Spleen (tissue), 11 donors: ENCODE measurements around the gene SLC35B1. TPM values are rescaled to one million over a fixed set of nuclear protein-coding genes. Genes with fewer than 3 reads are reported as not detected.

ENCODE experiments used
- DNase-seq: peaks from one replicate; pipeline ENCODE4 v3.0.0-alpha.2; 2020
- H3K27ac ChIP-seq, 8 donors: fragments of 200-600 bp; sonication (generic) in 7 of 8; 1 replicate in 4 of 8; 2 replicates in 4 of 8; pipeline versions ENCODE4 v1.5.0 to v1.8.0; 2016 to 2021; ENCODE audit warnings: inconsistent platforms in 4 of 8, mild to moderate bottlenecking in 4 of 8, moderate library complexity in 1 of 8
- H3K27me3 ChIP-seq, 7 donors: fragments of 200-600 bp; sonication (generic) in 6 of 7; replicated peaks in 1 of 7; 1 replicate in 4 of 7; 2 replicates in 3 of 7; pipeline versions ENCODE4 v1.5.0 to v1.8.0; 2016 to 2021; ENCODE audit warnings: inconsistent platforms in 3 of 7, mild to moderate bottlenecking in 1 of 7
- H3K36me3 ChIP-seq, 6 donors: fragments of 200-600 bp; sonication (generic) in 5 of 6; 1 replicate in 4 of 6; 2 replicates in 2 of 6; pipeline versions ENCODE4 v1.5.0 to v1.8.0; 2016 to 2021; ENCODE audit warnings: inconsistent platforms in 2 of 6
- H3K4me1 ChIP-seq, 6 donors: fragments of 200-600 bp; sonication (generic) in 5 of 6; 1 replicate in 3 of 6; 2 replicates in 3 of 6; pipeline versions ENCODE4 v1.5.0 to v1.8.0; 2016 to 2021; ENCODE audit warnings: inconsistent platforms in 3 of 6
- H3K4me3 ChIP-seq, 8 donors: fragments of 200-600 bp; sonication (generic) in 7 of 8; 1 replicate in 4 of 8; 2 replicates in 4 of 8; pipeline versions ENCODE4 v1.5.0 to v1.8.0; 2016 to 2021; ENCODE audit warnings: inconsistent platforms in 4 of 8, mild to moderate bottlenecking in 4 of 8, moderate library complexity in 2 of 8
- H3K9me3 ChIP-seq, 8 donors: fragments of 200-600 bp; sonication (generic) in 7 of 8; 1 replicate in 4 of 8; 2 replicates in 4 of 8; pipeline versions ENCODE4 v1.5.0 to v1.8.0; 2016 to 2021; ENCODE audit warnings: inconsistent platforms in 4 of 8
- POLR2A ChIP-seq, 3 donors: fragments of 450-650 bp; IDR thresholded peaks; one replicate each; pipeline ENCODE4 v1.5.1; 2017; ENCODE audit warnings: antibody characterized with exemption in 3 of 3, mild to moderate bottlenecking in 1 of 3
- POLR2AphosphoS5 ChIP-seq, 3 donors: sonication (generic); formaldehyde crosslinking; IDR thresholded peaks; one replicate each; pipeline ENCODE4 v1.5.1; 2017; ENCODE audit warnings: antibody characterized with exemption in 3 of 3
- WGBS, 5 donors: extraction: QIAGEN DNeasy Blood & Tissue Kit in 3 of 5; methylation state at CpG; one replicate each; pipeline versions ENCODE4 v1.1.5 to v1.1.7; 2013 to 2018; 5-methylcytosine and 5-hydroxymethylcytosine counted together
- intact Hi-C: fragments of 100-400 bp; cut with DNase I; formaldehyde crosslinking; loops from one replicate; pipeline ENCODE4 v1.15.0; 2023; ENCODE audit warnings: low total_unique reads
- polyA plus RNA-seq, 3 donors: library from polyadenylated mRNA; stranded (reverse); fragments of 200-250 nt; gene quantifications; one replicate each; pipeline ENCODE4 v1.2.1, GENCODE V29; 2013
- total RNA-seq, 7 donors: library from RNA; depleted of rRNA in 3 of 7; stranded (reverse); fragments of >200 nt in 3 of 7; fragmentation: NEBNext Ultra II Directional in 4 of 7; extraction: Animal tissue kit (Norgen Biotek cat#: 25700) in 4 of 7; gene quantifications; one replicate each; pipeline versions ENCODE4 v1.1.0 to v1.2.1, GENCODE V29; 2016 to 2021
- TF ChIP-seq, protein P1 (sequence below), 11 experiments: fragments of 200-600 bp in 7 of 11; fragments of 450-650 bp in 4 of 11; sonication (generic) in 4 of 11; IDR thresholded peaks in 8 of 11; conservative IDR thresholded peaks in 3 of 11; 1 replicate in 7 of 11; 2 replicates in 4 of 11; pipeline versions ENCODE4 v1.4.0 to v1.8.0; 2016 to 2021; ENCODE audit warnings: antibody characterized with exemption in 11 of 11, inconsistent platforms in 4 of 11, mild to moderate bottlenecking in 1 of 11
- donor health status: healthy with polysubstance abuse.
- donor health status: DM: no; HTN: no; CAD: no; lungs with moderate emphysema.
- donor health status: DM: no; HTN: no; CAD: no.
- donor health status: Bipolar disorder and iron deficiency.
- donor health status: healthy.
- donor health status: DM: no; HTN: no; CAD: no.
- donor health status: DM: yes; HTN: yes; CAD: no.

SLC35B1 gene
- total and polyA plus RNA-seq, 10 donors, result 23.7 to 69.9 (median 45.3) TPM

GRCh38 chr17:49700960-49701359, 6.8 kb downstream of the SLC35B1 start:
- Histone ChIP-seq H3K9me3 (no peaks in the 10 kb centered on the region), H3K27me3 (no peaks in the 10 kb centered on the region), H3K4me1 (peaks cover 0 to 40% (median 12%) of the 10 kb centered on the region in 6 donors), H3K36me3 (peaks cover 9 to 71% (median 62%) of the 10 kb centered on the region in 6 donors), H3K27ac (no peak overlapping the region), H3K4me3 (no peak overlapping the region)
- no peak for DNase-seq
- intact Hi-C loops, result loop anchor here (10.0 kb wide), 1 partner anchor 154 kb away; no protein-coding TSS in a partner anchor
- TF ChIP-seq, protein P1, sequence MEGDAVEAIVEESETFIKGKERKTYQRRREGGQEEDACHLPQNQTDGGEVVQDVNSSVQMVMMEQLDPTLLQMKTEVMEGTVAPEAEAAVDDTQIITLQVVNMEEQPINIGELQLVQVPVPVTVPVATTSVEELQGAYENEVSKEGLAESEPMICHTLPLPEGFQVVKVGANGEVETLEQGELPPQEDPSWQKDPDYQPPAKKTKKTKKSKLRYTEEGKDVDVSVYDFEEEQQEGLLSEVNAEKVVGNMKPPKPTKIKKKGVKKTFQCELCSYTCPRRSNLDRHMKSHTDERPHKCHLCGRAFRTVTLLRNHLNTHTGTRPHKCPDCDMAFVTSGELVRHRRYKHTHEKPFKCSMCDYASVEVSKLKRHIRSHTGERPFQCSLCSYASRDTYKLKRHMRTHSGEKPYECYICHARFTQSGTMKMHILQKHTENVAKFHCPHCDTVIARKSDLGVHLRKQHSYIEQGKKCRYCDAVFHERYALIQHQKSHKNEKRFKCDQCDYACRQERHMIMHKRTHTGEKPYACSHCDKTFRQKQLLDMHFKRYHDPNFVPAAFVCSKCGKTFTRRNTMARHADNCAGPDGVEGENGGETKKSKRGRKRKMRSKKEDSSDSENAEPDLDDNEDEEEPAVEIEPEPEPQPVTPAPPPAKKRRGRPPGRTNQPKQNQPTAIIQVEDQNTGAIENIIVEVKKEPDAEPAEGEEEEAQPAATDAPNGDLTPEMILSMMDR (IDR thresholded peaks at IDR 0.05 in 8 of 11, conservative IDR thresholded peaks at IDR 0.05 in 3 of 11), result no peak
- TF ChIP-seq POLR2AphosphoS5 (IDR thresholded peaks at IDR 0.05) (no peak), POLR2A (IDR thresholded peaks at IDR 0.05) (no peak)
- whole genome bisulfite sequencing, 5 donors, result 85 to 91% (median 88%) methylated on average over 6 of the region's 6 CpGs

- peaks cover 9 to 62% (median 54%) of the 10 kb centered on the region in 6 donors for H3K36me3 ChIP-seq
- no peak overlapping the region for H3K27ac ChIP-seq
- TF ChIP-seq, protein P1 (IDR thresholded peaks at IDR 0.05 in 8 of 11, conservative IDR thresholded peaks at IDR 0.05 in 3 of 11), result no peak
- TF ChIP-seq POLR2AphosphoS5 (IDR thresholded peaks at IDR 0.05), result peak in 1 of 3 donors; percentile 39
- H3K4me3 ChIP-seq, result no peak overlapping the region
- no peaks in the 10 kb centered on the region for H3K9me3 ChIP-seq
- H3K27me3 ChIP-seq, result no peaks in the 10 kb centered on the region
- H3K4me1 ChIP-seq, result peaks cover 0 to 40% (median 14%) of the 10 kb centered on the region in 6 donors
- WGBS, 5 donors, result 45 to 66% (median 56%) methylated on average over 7 to 8 of the region's 8 CpGs
- intact Hi-C loops, result loop anchor here (5.0 to 10.0 kb wide), 2 partner anchors 128 to 155 kb away; no protein-coding TSS in a partner anchor
- DNase-seq, result peak; percentile 57
Observed at GRCh38 chr17:49699966-49700575, 7.7 kb downstream of the SLC35B1 start.

DNA sequence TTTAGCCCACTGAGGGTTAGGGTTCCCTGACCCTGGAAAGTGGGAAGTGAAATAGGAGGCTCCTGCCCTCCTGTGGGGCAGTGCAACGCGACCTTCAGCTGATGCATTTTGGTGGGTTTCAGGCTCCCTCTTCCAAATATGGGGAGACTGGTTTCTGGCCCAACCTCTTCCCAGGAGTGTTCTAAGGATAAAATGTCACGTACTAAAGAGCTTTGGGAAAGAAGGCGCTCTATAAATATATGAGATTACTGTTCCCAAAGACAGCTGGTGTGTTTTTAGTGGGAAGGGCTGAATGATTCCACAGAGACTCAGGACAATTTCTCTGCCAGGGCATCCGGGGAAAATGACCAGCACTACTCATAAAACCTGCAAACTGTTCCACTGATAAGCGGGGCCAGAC, 9.8 kb downstream of the SLC35B1 start:
- Histone ChIP-seq H3K4me1 (peaks cover 0 to 28% (median 15%) of the 10 kb centered on the region in 6 donors), H3K27me3 (no peaks in the 10 kb centered on the region), H3K36me3 (peaks cover 2 to 41% (median 34%) of the 10 kb centered on the region in 6 donors), H3K4me3 (no peak overlapping the region), H3K9me3 (no peaks in the 10 kb centered on the region), H3K27ac (no peak overlapping the region)
- TF ChIP-seq, protein P1 (IDR thresholded peaks at IDR 0.05 in 8 of 11, conservative IDR thresholded peaks at IDR 0.05 in 3 of 11), result no peak
- TF ChIP-seq POLR2AphosphoS5 (IDR thresholded peaks at IDR 0.05), result no peak
- TF ChIP-seq POLR2A (IDR thresholded peaks at IDR 0.05), result no peak
- WGBS, 5 donors, result 71 to 83% (median 77%) methylated on average over 6 of the region's 6 CpGs
- no peak for DNase-seq
- intact Hi-C loops, result loop anchor here (5.0 kb wide), 1 partner anchor 126 kb away; no protein-coding TSS in a partner anchor

- peaks cover 0 to 30% (median 15%) of the 10 kb centered on the region in 6 donors for H3K4me1 ChIP-seq
- peaks cover 2 to 24% (median 17%) of the 10 kb centered on the region in 6 donors for H3K36me3 ChIP-seq
- no peaks in the 10 kb centered on the region for H3K27me3 ChIP-seq
- H3K9me3 ChIP-seq, result no peaks in the 10 kb centered on the region
- DNase-seq, result peak; percentile 39
- 29 to 45% (median 39%) methylated on average over 8 of the region's 8 CpGs for WGBS, 5 donors
- H3K27ac ChIP-seq, result peak overlapping the region in 4 of 8 donors; percentile 3 to 70 (median 54)
- peak in 1 of 3 donors; percentile 35 for TF ChIP-seq POLR2AphosphoS5 (IDR thresholded peaks at IDR 0.05)
- no peak for TF ChIP-seq POLR2A (IDR thresholded peaks at IDR 0.05)
- H3K4me3 ChIP-seq, result no peak overlapping the region
- intact Hi-C loops, result loop anchor here (5.0 kb wide), 1 partner anchor 124 kb away; no protein-coding TSS in a partner anchor
Observed at GRCh38 chr17:49696233-49696761, 11.5 kb downstream of the SLC35B1 start.
